HUES64 (cell line): ENCODE measurements around the gene PLAU.
"Not testable (repeated sequence)": the region's sequence is repeated elsewhere in the genome, so short reads cannot be mapped to it uniquely, and the experiment has no call there.

Experiments
- H3K27ac ChIP-seq: 2 replicates; pipeline ENCODE4 v1.7.0; 2013; ENCODE audit warnings: low read depth, low read length, inconsistent platforms
- H3K27me3 ChIP-seq: 2 replicates; pipeline ENCODE4 v1.6.1; 2013; ENCODE audit warnings: mild to moderate bottlenecking, low read length; ENCODE audit not compliant: insufficient read depth
- H3K36me3 ChIP-seq: 2 replicates; pipeline ENCODE4 v1.6.1; 2013; ENCODE audit warnings: mild to moderate bottlenecking, low read length; ENCODE audit not compliant: insufficient read depth
- H3K4me1 ChIP-seq: 2 replicates; pipeline ENCODE4 v1.6.1; 2013; ENCODE audit warnings: mild to moderate bottlenecking, low read length, moderate library complexity; ENCODE audit not compliant: insufficient read depth
- H3K4me3 ChIP-seq: 2 replicates; pipeline ENCODE4 v1.5.1; 2013; ENCODE audit warnings: mild to moderate bottlenecking, low read length, moderate library complexity
- H3K9ac ChIP-seq: 2 replicates; pipeline ENCODE4 v1.6.1; 2013; ENCODE audit warnings: mild to moderate bottlenecking, low read depth, low read length
- H3K9me3 ChIP-seq: 2 replicates; pipeline ENCODE4 v1.6.1; 2013; ENCODE audit warnings: low read depth, low read length; ENCODE audit not compliant: insufficient read depth
- WGBS: fragments of 150-250, 120-280 bp; methylation state at CpG from one replicate; pipeline ENCODE4 v1.1.7; 2013; ENCODE audit warnings: missing lambda C conversion rate; 5-methylcytosine and 5-hydroxymethylcytosine counted together

PLAU gene

GRCh38 chr10:73914036-73914435, 3.1 kb downstream of the PLAU start:
- Histone ChIP-seq H3K4me1 (peaks cover 29% of the 10 kb centered on the region), H3K9me3 (no peaks in the 10 kb centered on the region), H3K36me3 (peaks cover 26% of the 10 kb centered on the region), H3K4me3 (0 out of 2 replicates have a peak overlapping the region, but pooled peaks have one; percentile 0), H3K27me3 (peaks cover 28% of the 10 kb centered on the region), H3K27ac (no peak overlapping the region), H3K9ac (no peak overlapping the region)
- WGBS: 55% methylated on average over 10 of the region's 10 CpGs

- Histone ChIP-seq H3K9ac (no peak overlapping the region), H3K27ac (no peak overlapping the region), H3K4me3 (no peak overlapping the region), H3K9me3 (no peaks in the 10 kb centered on the region), H3K36me3 (peaks cover 26% of the 10 kb centered on the region), H3K27me3 (peaks cover 18% of the 10 kb centered on the region), H3K4me1 (peaks cover 23% of the 10 kb centered on the region)
- 92% methylated on average over 8 of the region's 8 CpGs for WGBS
Measured at GRCh38 chr10:73915206-73915851, 4.4 kb downstream of the PLAU start.

DNA sequence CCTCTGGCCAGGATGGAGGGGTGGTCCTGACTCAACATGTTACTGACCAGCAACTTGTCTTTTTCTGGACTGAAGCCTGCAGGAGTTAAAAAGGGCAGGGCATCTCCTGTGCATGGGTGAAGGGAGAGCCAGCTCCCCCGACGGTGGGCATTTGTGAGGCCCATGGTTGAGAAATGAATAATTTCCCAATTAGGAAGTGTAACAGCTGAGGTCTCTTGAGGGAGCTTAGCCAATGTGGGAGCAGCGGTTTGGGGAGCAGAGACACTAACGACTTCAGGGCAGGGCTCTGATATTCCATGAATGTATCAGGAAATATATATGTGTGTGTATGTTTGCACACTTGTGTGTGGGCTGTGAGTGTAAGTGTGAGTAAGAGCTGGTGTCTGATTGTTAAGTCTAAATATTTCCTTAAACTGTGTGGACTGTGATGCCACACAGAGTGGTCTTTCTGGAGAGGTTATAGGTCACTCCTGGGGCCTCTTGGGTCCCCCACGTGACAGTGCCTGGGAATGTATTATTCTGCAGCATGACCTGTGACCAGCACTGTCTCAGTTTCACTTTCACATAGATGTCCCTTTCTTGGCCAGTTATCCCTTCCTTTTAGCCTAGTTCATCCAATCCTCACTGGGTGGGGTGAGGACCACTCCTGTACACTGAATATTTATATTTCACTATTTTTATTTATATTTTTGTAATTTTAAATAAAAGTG, 6.0 kb downstream of the PLAU start:
- no peak overlapping the region for H3K4me3 ChIP-seq
- H3K4me1 ChIP-seq: peaks cover 22% of the 10 kb centered on the region
- no peak overlapping the region for H3K9ac ChIP-seq
- peaks cover 6% of the 10 kb centered on the region for H3K27me3 ChIP-seq
- WGBS: 89% methylated on average over 5 of the region's 5 CpGs
- H3K27ac ChIP-seq: no peak overlapping the region
- peaks cover 26% of the 10 kb centered on the region for H3K36me3 ChIP-seq
- H3K9me3 ChIP-seq: no peaks in the 10 kb centered on the region

DNA sequence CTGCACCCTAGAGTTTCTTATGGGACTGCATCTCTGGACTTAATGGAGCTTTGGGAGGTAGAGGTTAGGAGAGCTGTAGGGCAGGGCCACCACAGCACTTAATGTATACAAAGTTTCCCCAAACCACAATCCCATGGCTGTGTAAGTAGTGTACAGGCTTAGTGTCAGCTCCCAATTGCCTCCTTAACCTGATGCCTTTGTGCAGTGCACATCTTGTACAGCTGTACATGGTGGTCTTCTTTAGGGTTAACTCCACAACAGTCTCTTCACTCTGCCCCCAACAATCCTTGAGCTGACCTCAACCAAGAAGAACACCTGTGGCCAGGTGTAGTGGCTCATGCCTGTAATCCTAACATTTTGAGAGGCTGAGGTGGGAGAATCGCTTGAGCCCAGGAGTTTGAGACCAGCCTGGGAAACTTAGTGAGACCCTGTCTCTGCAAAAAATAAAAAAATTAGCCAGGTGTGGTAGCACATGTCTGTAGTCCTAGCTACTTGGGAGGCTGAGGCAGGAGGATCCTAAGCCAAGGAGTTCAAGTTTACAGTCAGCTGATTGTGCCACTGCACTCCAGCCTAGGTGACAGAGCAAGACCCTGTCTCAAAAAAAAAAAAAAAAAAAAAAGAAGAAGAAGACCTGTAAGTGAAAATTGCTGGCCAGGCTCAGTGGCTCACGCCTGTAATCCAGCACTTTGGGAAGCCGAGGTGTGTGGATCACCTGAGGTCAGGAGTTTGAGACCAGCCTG, 6.8 kb downstream of the PLAU start:
- Histone ChIP-seq H3K36me3 (peaks cover 26% of the 10 kb centered on the region), H3K27ac (no peak overlapping the region), H3K4me1 (peaks cover 19% of the 10 kb centered on the region), H3K9ac (no peak overlapping the region), H3K9me3 (no peaks in the 10 kb centered on the region), H3K27me3 (no peaks in the 10 kb centered on the region), H3K4me3 (no peak overlapping the region)
- WGBS: 92% methylated on average over 3 of the region's 3 CpGs

DNA sequence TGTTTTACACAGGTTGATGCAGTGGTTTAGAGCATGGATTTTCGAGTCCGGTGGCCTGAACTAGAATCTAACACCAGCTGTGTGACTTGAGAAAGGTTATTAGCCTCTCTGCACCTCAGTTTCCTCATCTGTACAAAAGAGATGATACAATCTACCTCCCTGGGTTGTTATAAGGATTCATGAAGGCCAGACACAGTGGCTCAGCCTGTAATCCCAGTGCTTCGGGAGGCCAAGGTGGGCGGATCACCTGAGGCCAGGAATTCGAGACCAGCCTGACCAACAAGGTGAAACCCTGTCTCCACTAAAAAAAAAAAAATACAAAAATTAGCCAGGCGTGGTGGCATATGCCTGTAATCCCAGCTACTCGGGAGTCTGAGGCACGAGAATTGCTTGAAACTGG, 8.5 kb downstream of the PLAU start:
- H3K27me3 ChIP-seq, H3K4me3 ChIP-seq, H3K9me3 ChIP-seq, H3K9ac ChIP-seq, H3K27ac ChIP-seq: not testable (repeated sequence)
- Histone ChIP-seq H3K4me1 (peaks cover 20% of the 10 kb centered on the region), H3K36me3 (peaks cover 21% of the 10 kb centered on the region)
- 90% methylated on average over 8 of the region's 8 CpGs for WGBS

GRCh38 chr10:73920089-73920488, 9.2 kb downstream of the PLAU start:
- Histone ChIP-seq H3K9ac (no peak overlapping the region), H3K27me3 (no peaks in the 10 kb centered on the region), H3K27ac (peak overlapping the region; percentile 7; the same call in 1 of the 2 replicates), H3K36me3 (peaks cover 15% of the 10 kb centered on the region), H3K4me3 (no peak overlapping the region), H3K9me3 (no peaks in the 10 kb centered on the region), H3K4me1 (peaks cover 21% of the 10 kb centered on the region)
- 55% methylated on average over 4 of the region's 4 CpGs for WGBS

DNA sequence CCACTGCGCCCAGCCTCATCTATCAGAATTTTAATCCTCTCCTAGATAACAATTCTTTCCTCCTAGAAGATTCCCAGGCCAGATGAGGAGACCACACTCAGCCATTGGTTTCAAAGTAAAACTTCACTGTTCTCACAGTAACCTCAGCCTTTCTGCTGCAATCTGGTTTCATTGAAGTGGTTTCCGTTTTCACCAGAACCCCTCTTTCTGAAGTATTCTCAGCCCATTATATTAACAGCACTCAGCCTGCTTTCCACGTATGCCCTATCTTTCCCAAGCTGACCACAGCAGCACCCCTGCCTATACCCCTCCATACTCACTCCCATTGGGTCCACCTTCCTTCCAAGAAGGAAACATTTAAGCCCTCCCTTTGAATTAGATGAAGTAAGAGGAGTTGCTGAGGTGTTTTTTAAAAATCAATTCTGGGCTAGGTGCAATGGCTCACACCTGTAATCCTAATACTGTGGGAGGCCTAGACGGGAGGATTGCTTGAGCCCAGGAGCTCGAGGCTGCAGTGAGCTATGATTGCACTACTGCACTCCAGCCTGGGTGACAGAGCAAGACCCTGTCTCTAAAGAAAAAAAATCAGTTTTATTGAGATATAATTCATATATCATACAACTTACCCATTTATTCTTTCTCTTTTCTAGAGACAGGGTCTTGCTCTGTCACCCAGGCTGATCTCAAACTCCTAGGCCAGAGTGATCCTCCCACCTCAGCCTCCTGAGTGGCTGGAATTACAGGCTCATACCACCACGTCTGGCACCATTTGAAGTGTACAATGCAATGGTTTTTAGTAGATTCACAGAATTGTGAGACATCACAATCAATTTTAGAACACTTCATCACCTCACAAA, 11.3 kb downstream of the PLAU start:
- Histone ChIP-seq H3K9me3 (no peaks in the 10 kb centered on the region), H3K9ac (no peak overlapping the region), H3K27ac (no peak overlapping the region), H3K27me3 (no peaks in the 10 kb centered on the region), H3K4me3 (no peak overlapping the region), H3K36me3 (no peaks in the 10 kb centered on the region), H3K4me1 (peaks cover 21% of the 10 kb centered on the region)
- 87% methylated on average over 6 of the region's 6 CpGs for WGBS

DNA sequence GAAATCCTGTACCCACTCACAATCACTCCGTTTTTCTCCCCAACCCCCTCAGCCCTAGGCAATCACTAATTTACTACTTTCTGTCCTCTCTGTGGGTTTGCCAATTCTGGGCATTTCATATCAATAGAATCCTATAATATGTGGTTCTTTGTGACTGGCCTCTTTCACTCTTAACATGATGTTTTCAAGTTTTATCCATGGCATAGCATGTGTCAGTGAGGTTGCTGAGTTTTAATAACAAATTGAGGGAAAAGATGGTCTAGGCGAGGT, 11.9 kb downstream of the PLAU start:
- H3K36me3 ChIP-seq: no peaks in the 10 kb centered on the region
- peaks cover 21% of the 10 kb centered on the region for H3K4me1 ChIP-seq
- no peak overlapping the region for H3K27ac ChIP-seq
- H3K4me3 ChIP-seq: no peak overlapping the region
- H3K9ac ChIP-seq: no peak overlapping the region
- no peaks in the 10 kb centered on the region for H3K9me3 ChIP-seq
- no peaks in the 10 kb centered on the region for H3K27me3 ChIP-seq
- WGBS: 88% methylated on average over 1 of the region's 2 CpGs

GRCh38 chr10:73923935-73924598, 13.1 kb downstream of the PLAU start:
- no peak overlapping the region for H3K9ac ChIP-seq
- peak overlapping the region; percentile 8; the same call in 1 of the 2 replicates for H3K27ac ChIP-seq
- no peaks in the 10 kb centered on the region for H3K36me3 ChIP-seq
- H3K4me3 ChIP-seq: no peak overlapping the region
- no peaks in the 10 kb centered on the region for H3K9me3 ChIP-seq
- no peaks in the 10 kb centered on the region for H3K27me3 ChIP-seq
- 6% methylated on average over 3 of the region's 4 CpGs for WGBS
- H3K4me1 ChIP-seq: peaks cover 21% of the 10 kb centered on the region

- Histone ChIP-seq H3K27me3 (no peaks in the 10 kb centered on the region), H3K9ac (no peak overlapping the region), H3K9me3 (no peaks in the 10 kb centered on the region), H3K36me3 (no peaks in the 10 kb centered on the region), H3K4me3 (no peak overlapping the region), H3K4me1 (peaks cover 18% of the 10 kb centered on the region), H3K27ac (no peak overlapping the region)
- 84% methylated on average over 1 of the region's 1 CpG for WGBS
Measured at GRCh38 chr10:73924935-73925334, 14.0 kb downstream of the PLAU start.
